HepG2 (cell line): ENCODE measurements around the gene ANO10. TPM values are rescaled to one million over a fixed set of nuclear protein-coding genes. Genes with fewer than 3 reads are reported as not detected.

Experiments
- ATAC-seq: fragments of 200-7000 bp; cut with Tn5 transposase; 3 replicates; pipeline ENCODE4 v1.9.1; 2020; ENCODE audit warnings: mild to moderate bottlenecking, moderate library complexity
- BruUV-seq: library from RNA; stranded (reverse); fragments of 400-500 nt; replicated peaks from 2 replicates; lab custom pipeline; 2021; lab: Mats Ljungman, UMichigan
- CTCF ChIA-PET: fragments of 300-600 bp; formaldehyde crosslinking; extraction: SDS; loops from one replicate; lab custom pipeline; 2021; ENCODE audit warnings: low total read pairs, inconsistent platforms, low intra/inter-chr PET ratio; lab: Yijun Ruan, JAX
- POLR2A ChIA-PET: fragments of 350-600 bp; sonication (Branson Sonifier 250); formaldehyde crosslinking; loops from one replicate; lab custom pipeline; 2020; ENCODE audit warnings: antibody characterized with exemption, inconsistent platforms; lab: Yijun Ruan, JAX
- DNase-seq: peaks from one replicate; pipeline ENCODE4 v3.0.0-alpha.2; 2015; ENCODE audit warnings: low spot score
- FAIRE-seq: peaks from 3 replicates; lab custom pipeline; 2011; peaks lifted over from hg19 to GRCh38; lab: Jason Lieb, UNC
- H2AFZ ChIP-seq: one replicate; pipeline ENCODE4 v1.6.1; 2011; ENCODE audit warnings: low read length, inconsistent platforms
- H3K27ac ChIP-seq: fragments of 300-600 bp; 3 replicates; pipeline ENCODE4 v1.8.0; 2011; ENCODE audit warnings: mixed run types, mild to moderate bottlenecking, mixed read lengths, low read length, inconsistent platforms; ENCODE audit not compliant: insufficient read depth; ENCODE audit errors: extremely low read length
- H3K27me3 ChIP-seq, 2 experiments: fragments of 200-600 bp in 1 of 2; 2 replicates in 1 of 2; 3 replicates in 1 of 2; pipeline versions ENCODE4 v1.6.0 to v1.8.0; 2011; ENCODE audit warnings: low read length in 2 of 2, mild to moderate bottlenecking in 2 of 2, moderate library complexity in 2 of 2, inconsistent platforms in 1 of 2; ENCODE audit not compliant: insufficient read depth in 2 of 2, control insufficient read depth in 1 of 2
- H3K36me3 ChIP-seq, 2 experiments: fragments of 200-600 bp in 1 of 2; replicated peaks in 1 of 2; 2 replicates in 1 of 2; 3 replicates in 1 of 2; pipeline versions ENCODE4 v1.5.1 to v1.8.0; 2011; ENCODE audit warnings: low read length in 2 of 2, inconsistent platforms in 1 of 2; ENCODE audit not compliant: insufficient read depth in 2 of 2, control insufficient read depth in 1 of 2
- H3K4me1 ChIP-seq: 2 replicates; pipeline ENCODE4 v1.5.1; 2012; ENCODE audit warnings: low read length, inconsistent platforms; ENCODE audit not compliant: insufficient read depth
- H3K4me2 ChIP-seq: 2 replicates; pipeline ENCODE4 v1.6.0; 2011; ENCODE audit warnings: low read depth, low read length, inconsistent platforms
- H3K4me3 ChIP-seq, 3 experiments: fragments of 200-600 bp in 1 of 3; sonication (generic), shearing (Covaris generic) in 1 of 3; replicated peaks in 1 of 3; 2 replicates each; pipeline ENCODE4 v1.5.1; 2011 to 2016; ENCODE audit warnings: low read length in 3 of 3, inconsistent platforms in 2 of 3, low read depth in 2 of 3, mild to moderate bottlenecking in 2 of 3, control low read depth in 1 of 3, mixed read lengths in 1 of 3; ENCODE audit not compliant: insufficient read depth in 1 of 3
- H3K79me2 ChIP-seq: one replicate; pipeline ENCODE4 v1.6.1; 2011; ENCODE audit warnings: low read length, inconsistent platforms; ENCODE audit not compliant: insufficient read depth
- H3K9ac ChIP-seq: 2 replicates; pipeline ENCODE4 v1.6.0; 2011; ENCODE audit warnings: mild to moderate bottlenecking, low read depth, low read length, inconsistent platforms; ENCODE audit not compliant: insufficient read depth
- H3K9me3 ChIP-seq: 2 replicates; pipeline ENCODE4 v1.5.1; 2012; ENCODE audit warnings: mild to moderate bottlenecking, low read length
- H4K20me1 ChIP-seq: 2 replicates; pipeline ENCODE4 v1.6.0; 2011; ENCODE audit warnings: inconsistent platforms, mild to moderate bottlenecking, low read length, moderate library complexity; ENCODE audit not compliant: insufficient read depth
- ESRRA ChIP-seq: sonication (generic); formaldehyde crosslinking; IDR thresholded peaks from 2 replicates; pipeline ENCODE4 v1.5.1; 2020; ENCODE audit warnings: mild to moderate bottlenecking, low read depth, missing genetic modification reagents
- HMG20A ChIP-seq: IDR thresholded peaks from 2 replicates; pipeline ENCODE4 v1.6.1; 2016; ENCODE audit warnings: borderline replicate concordance
- IKZF1 ChIP-seq: fragments of 450-650 bp; IDR thresholded peaks from 2 replicates; pipeline ENCODE4 v1.7.1; 2016
- KLF9 ChIP-seq: IDR thresholded peaks from 2 replicates; pipeline ENCODE4 v1.6.1; 2016; ENCODE audit warnings: low read depth
- SIX4 ChIP-seq: sonication (generic); formaldehyde crosslinking; IDR thresholded peaks from 2 replicates; pipeline ENCODE4 v1.4.0; 2020; ENCODE audit warnings: missing genetic modification reagents
- SMC3 ChIP-seq: IDR thresholded peaks from 2 replicates; pipeline ENCODE4 v1.6.1; 2011; ENCODE audit warnings: low read length, improper control_type of control experiment
- SP5 ChIP-seq: IDR thresholded peaks from 2 replicates; pipeline ENCODE4 v1.6.1; 2016; ENCODE audit warnings: low read depth, borderline replicate concordance
- SRY ChIP-seq: sonication (generic); formaldehyde crosslinking; IDR thresholded peaks from 2 replicates; pipeline ENCODE4 v1.8.0; 2022; ENCODE audit warnings: mild to moderate bottlenecking, missing genetic modification reagents
- SSRP1 ChIP-seq: IDR thresholded peaks from 2 replicates; pipeline ENCODE4 v1.6.1; 2016; ENCODE audit warnings: control low read depth
- U2AF1 ChIP-seq: fragments of 200-400 bp; formaldehyde crosslinking; optimal IDR thresholded peaks from 2 replicates; pipeline ENCODE3; 2017; ENCODE audit warnings: mild to moderate bottlenecking, low read depth, low read length
- ZNF354B ChIP-seq: sonication (generic); formaldehyde crosslinking; IDR thresholded peaks from 2 replicates; pipeline ENCODE4 v1.8.0; 2022; ENCODE audit warnings: mild to moderate bottlenecking, missing genetic modification reagents
- ZNF564 ChIP-seq: sonication (generic); formaldehyde crosslinking; IDR thresholded peaks from 2 replicates; pipeline ENCODE4 v1.8.1; 2023; ENCODE audit warnings: mild to moderate bottlenecking, missing genetic modification reagents
- ZNF670 ChIP-seq: sonication (generic); formaldehyde crosslinking; IDR thresholded peaks from 2 replicates; pipeline ENCODE4 v1.8.0; 2022; ENCODE audit warnings: mild to moderate bottlenecking, missing genetic modification reagents, borderline replicate concordance
- ZNF749 ChIP-seq: sonication (generic); formaldehyde crosslinking; IDR thresholded peaks from 2 replicates; pipeline ENCODE4 v1.8.0; 2022; ENCODE audit warnings: mild to moderate bottlenecking, missing genetic modification reagents, moderate library complexity, borderline replicate concordance
- ZNF878 ChIP-seq: sonication (generic); formaldehyde crosslinking; IDR thresholded peaks from 2 replicates; pipeline ENCODE4 v1.8.1; 2023; ENCODE audit warnings: mild to moderate bottlenecking, missing genetic modification reagents, moderate library complexity
- WGBS: methylation state at CpG from one replicate; pipeline ENCODE4 v1.1.6; 2017; ENCODE audit warnings: low lambda C conversion rate; 5-methylcytosine and 5-hydroxymethylcytosine counted together
- in situ Hi-C: cut with HindIII; loops from 2 replicates; pipeline ENCODE4 v1.10.0; 2017; ENCODE audit warnings: low pct_unique_long_range_greater_than_20kb; ENCODE audit not compliant: extremely low pct_ligation_motif_present
- intact Hi-C: fragments of 100-400 bp; cut with micrococcal nuclease; formaldehyde crosslinking; loops from one replicate; pipeline ENCODE4 v1.10.0; 2022; ENCODE audit not compliant: unreplicated experiment
- polyA plus RNA-seq, 8 experiments: library from polyadenylated mRNA; depleted of rRNA in 3 of 8; stranded (reverse) in 7 of 8; unstranded in 1 of 8; fragments of >200 nt; fragmentation: Illumina TruSeq in 4 of 8; extraction: Trizol in 4 of 8; gene quantifications; 2 replicates each; pipeline versions ENCODE4 v1.2.1 to v1.2.3, GENCODE V29; 2011 to 2016; ENCODE audit warnings: low read depth in 4 of 8, missing spikeins in 1 of 8, mixed read lengths in 1 of 8; ENCODE audit not compliant: insufficient read depth in 1 of 8
- total RNA-seq, 5 experiments: library from RNA; depleted of rRNA; stranded (reverse); fragments of >200 nt; fragmentation: Illumina TruSeq; extraction: Trizol; gene quantifications; 2 replicates each; pipeline ENCODE4 v1.2.3, GENCODE V29; 2016; ENCODE audit warnings: low read depth in 1 of 5
- TF ChIP-seq, protein P1 (sequence below): IDR thresholded peaks from 2 replicates; pipeline ENCODE4 v1.6.1; 2018; ENCODE audit warnings: missing genetic modification reagents, mild to moderate bottlenecking, missing compliant biosample characterization
- TF ChIP-seq, protein P2 (sequence below): IDR thresholded peaks from 2 replicates; pipeline ENCODE4 v1.6.1; 2016; ENCODE audit warnings: missing biosample characterization, missing genetic modification reagents, low read depth

The ANO10 gene
- total and polyA plus RNA-seq, 2 of the 13 experiments (the other 11 are each of a cell fraction or from before 2014, with no cell fraction given): 10.4 to 13.1 TPM

GRCh38 chr3:43613976-43614375 lies 7.8 kb downstream of the ANO10 start:
- H3K79me2 ChIP-seq: no peaks in the 10 kb centered on the region
- CTCF ChIA-PET: no interaction called here
- H3K9me3 ChIP-seq: no peaks in the 10 kb centered on the region
- H2AFZ ChIP-seq: no peak overlapping the region
- no peak overlapping the region for H3K9ac ChIP-seq
- H3K27ac ChIP-seq: no peak overlapping the region
- H4K20me1 ChIP-seq: no peaks in the 10 kb centered on the region
- DNase-seq: no peak
- ATAC-seq: no peak
- H3K27me3 ChIP-seq: no peaks in the 10 kb centered on the region
- H3K36me3 ChIP-seq: no peaks in the 10 kb centered on the region
- in situ Hi-C loops (no loop called here), intact Hi-C loops (no loop called here)
- no peak overlapping the region for H3K4me3 ChIP-seq
- TF ChIP-seq ZNF670 (CRISPR knock-in tag) (no peak), SMC3 (no peak), U2AF1 (no peak), ZNF564 (CRISPR knock-in tag) (no peak)
- POLR2A ChIA-PET: no interaction called here
- 0 out of 2 replicates have a peak, but pooled peaks cover 11% of the 10 kb centered on the region for H3K4me1 ChIP-seq
- 88% methylated on average over 5 of the region's 5 CpGs for WGBS
- no peak overlapping the region for H3K4me2 ChIP-seq
- no peak for FAIRE-seq
- no TSS peak for BruUV-seq

GRCh38 chr3:43612419-43612818 lies 9.4 kb downstream of the ANO10 start:
- TF ChIP-seq SIX4 (CRISPR knock-in tag): no peak
- no peak for TF ChIP-seq IKZF1
- no peak for TF ChIP-seq SRY (CRISPR knock-in tag)
- TF ChIP-seq KLF9: no peak
- TF ChIP-seq, protein P1, sequence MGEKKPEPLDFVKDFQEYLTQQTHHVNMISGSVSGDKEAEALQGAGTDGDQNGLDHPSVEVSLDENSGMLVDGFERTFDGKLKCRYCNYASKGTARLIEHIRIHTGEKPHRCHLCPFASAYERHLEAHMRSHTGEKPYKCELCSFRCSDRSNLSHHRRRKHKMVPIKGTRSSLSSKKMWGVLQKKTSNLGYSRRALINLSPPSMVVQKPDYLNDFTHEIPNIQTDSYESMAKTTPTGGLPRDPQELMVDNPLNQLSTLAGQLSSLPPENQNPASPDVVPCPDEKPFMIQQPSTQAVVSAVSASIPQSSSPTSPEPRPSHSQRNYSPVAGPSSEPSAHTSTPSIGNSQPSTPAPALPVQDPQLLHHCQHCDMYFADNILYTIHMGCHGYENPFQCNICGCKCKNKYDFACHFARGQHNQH (CRISPR knock-in tag): no peak
- no peak for TF ChIP-seq ZNF354B (CRISPR knock-in tag)
- TF ChIP-seq ZNF749 (CRISPR knock-in tag): no peak
- TF ChIP-seq SSRP1 (CRISPR knock-in tag): no peak
- TF ChIP-seq ESRRA (CRISPR knock-in tag): no peak
- no peak for TF ChIP-seq SP5 (CRISPR knock-in tag)
- TF ChIP-seq U2AF1: no peak
- no peak for TF ChIP-seq ZNF878 (CRISPR knock-in tag)
- no peak for TF ChIP-seq HMG20A (CRISPR knock-in tag)
- TF ChIP-seq, protein P2, sequence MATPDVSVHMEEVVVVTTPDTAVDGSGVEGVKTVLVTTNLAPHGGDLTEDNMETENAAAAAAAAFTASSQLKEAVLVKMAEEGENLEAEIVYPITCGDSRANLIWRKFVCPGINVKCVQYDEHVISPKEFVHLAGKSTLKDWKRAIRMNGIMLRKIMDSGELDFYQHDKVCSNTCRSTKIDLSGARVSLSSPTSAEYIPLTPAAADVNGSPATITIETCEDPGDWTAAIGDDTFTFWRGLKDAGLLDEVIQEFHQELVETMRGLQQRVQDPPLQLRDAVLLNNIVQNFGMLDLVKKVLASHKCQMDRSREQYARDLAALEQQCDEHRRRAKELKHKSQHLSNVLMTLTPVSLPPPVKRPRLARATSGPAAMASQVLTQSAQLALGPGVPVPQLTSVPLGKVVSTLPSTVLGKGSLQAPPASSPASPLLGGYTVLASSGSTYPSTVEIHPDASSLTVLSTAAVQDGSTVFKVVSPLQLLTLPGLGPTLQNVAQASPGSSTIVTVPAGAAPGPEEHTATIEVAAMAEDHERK (CRISPR knock-in tag): no peak
- Histone ChIP-seq H4K20me1 (no peaks in the 10 kb centered on the region), H3K36me3 (no peaks in the 10 kb centered on the region), H3K4me2 (no peak overlapping the region), H3K4me3 (no peak overlapping the region), H3K79me2 (no peaks in the 10 kb centered on the region), H3K27ac (no peak overlapping the region), H3K9me3 (no peaks in the 10 kb centered on the region), H3K4me1 (0 out of 2 replicates have a peak, but pooled peaks cover 11% of the 10 kb centered on the region), H3K27me3 (no peaks in the 10 kb centered on the region), H3K9ac (no peak overlapping the region), H2AFZ (no peak overlapping the region)
- FAIRE-seq (no peak), ATAC-seq (no peak), DNase-seq (no peak)
- ChIA-PET POLR2A (no interaction called here), CTCF (no interaction called here)
- no TSS peak for BruUV-seq
- intact Hi-C loops: no loop called here
- in situ Hi-C loops: no loop called here
